ENCODE measurements around the gene GALNT18.

DNA sequence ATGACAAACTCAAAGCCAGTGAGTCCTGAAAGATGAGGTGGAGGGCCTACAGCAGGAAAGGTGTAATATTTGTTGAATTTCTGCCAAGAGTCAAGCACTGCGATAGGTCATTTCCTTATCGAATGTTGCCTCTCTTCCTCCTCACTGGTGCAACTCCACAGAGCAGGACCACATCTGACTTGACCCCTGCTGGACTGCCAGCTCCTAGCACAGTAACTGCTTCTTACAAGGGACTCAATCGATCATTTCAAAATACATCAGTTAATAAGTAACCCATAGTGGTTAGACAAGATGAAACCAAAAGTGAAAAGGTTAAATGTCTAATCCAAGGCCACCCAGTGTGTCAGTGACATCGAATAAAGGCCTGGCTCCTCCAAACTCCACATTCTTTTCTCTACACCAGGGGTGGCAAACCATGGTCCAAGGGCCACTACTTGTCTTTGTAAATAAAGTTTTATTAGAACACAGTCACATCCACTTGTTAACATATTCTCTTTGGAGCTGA is 170.3 kb downstream of the GALNT18 start:
- TF ChIP-seq, protein P1, sequence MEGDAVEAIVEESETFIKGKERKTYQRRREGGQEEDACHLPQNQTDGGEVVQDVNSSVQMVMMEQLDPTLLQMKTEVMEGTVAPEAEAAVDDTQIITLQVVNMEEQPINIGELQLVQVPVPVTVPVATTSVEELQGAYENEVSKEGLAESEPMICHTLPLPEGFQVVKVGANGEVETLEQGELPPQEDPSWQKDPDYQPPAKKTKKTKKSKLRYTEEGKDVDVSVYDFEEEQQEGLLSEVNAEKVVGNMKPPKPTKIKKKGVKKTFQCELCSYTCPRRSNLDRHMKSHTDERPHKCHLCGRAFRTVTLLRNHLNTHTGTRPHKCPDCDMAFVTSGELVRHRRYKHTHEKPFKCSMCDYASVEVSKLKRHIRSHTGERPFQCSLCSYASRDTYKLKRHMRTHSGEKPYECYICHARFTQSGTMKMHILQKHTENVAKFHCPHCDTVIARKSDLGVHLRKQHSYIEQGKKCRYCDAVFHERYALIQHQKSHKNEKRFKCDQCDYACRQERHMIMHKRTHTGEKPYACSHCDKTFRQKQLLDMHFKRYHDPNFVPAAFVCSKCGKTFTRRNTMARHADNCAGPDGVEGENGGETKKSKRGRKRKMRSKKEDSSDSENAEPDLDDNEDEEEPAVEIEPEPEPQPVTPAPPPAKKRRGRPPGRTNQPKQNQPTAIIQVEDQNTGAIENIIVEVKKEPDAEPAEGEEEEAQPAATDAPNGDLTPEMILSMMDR (IDR thresholded peaks at IDR 0.05; ENCODE audit: insufficient read depth, low read length), result no peak
- TF ChIP-seq POLR2AphosphoS5 (IDR thresholded peaks at IDR 0.05; ENCODE audit: low read depth), result no peak
- no peak for TF ChIP-seq GABPA (IDR thresholded peaks at IDR 0.05; ENCODE audit: low read depth)
